Keratinocyte (primary cell): Measurements from ENCODE around the gene TMEM9. TPM values are rescaled to one million over a fixed set of nuclear protein-coding genes. Genes with fewer than 3 reads are reported as not detected.

Source experiments
- DNase-seq: peaks from one replicate; pipeline ENCODE4 v3.0.0-alpha.2; 2011; ENCODE audit warnings: low read depth, missing footprints, low spot score
- FAIRE-seq: peaks from 2 replicates; lab custom pipeline; 2011; peaks lifted over from hg19 to GRCh38; lab: Jason Lieb, UNC
- H2AFZ ChIP-seq: 2 replicates; pipeline ENCODE4 v1.6.0; 2012; ENCODE audit warnings: low read length, control low read depth, inconsistent platforms; ENCODE audit not compliant: control insufficient read depth
- H3K27ac ChIP-seq: 2 replicates; pipeline ENCODE4 v1.5.1; 2011; ENCODE audit warnings: low read length; ENCODE audit not compliant: control insufficient read depth, insufficient read depth
- H3K27me3 ChIP-seq: 3 replicates; pipeline ENCODE4 v1.6.0; 2011; ENCODE audit warnings: low read length; ENCODE audit not compliant: control insufficient read depth, insufficient read depth; ENCODE audit errors: extremely low read depth
- H3K36me3 ChIP-seq, 2 experiments: 2 replicates in 1 of 2; 3 replicates in 1 of 2; pipeline ENCODE4 v1.5.1; 2011; ENCODE audit warnings: low read length in 2 of 2, mild to moderate bottlenecking in 1 of 2; ENCODE audit not compliant: control insufficient read depth in 2 of 2, insufficient read depth in 2 of 2; ENCODE audit errors: extremely low read depth in 1 of 2
- H3K4me1 ChIP-seq: 3 replicates; pipeline ENCODE4 v1.5.1; 2011; ENCODE audit warnings: low read length; ENCODE audit not compliant: control insufficient read depth, insufficient read depth; ENCODE audit errors: extremely low read depth
- H3K4me2 ChIP-seq: 3 replicates; pipeline ENCODE4 v1.6.0; 2011; ENCODE audit warnings: low read depth, low read length; ENCODE audit not compliant: control insufficient read depth, insufficient read depth; ENCODE audit errors: extremely low read depth
- H3K4me3 ChIP-seq, 3 experiments: fragments of 200-600 bp in 1 of 3; sonication (generic) in 1 of 3; 2 replicates in 2 of 3; 3 replicates in 1 of 3; pipeline ENCODE4 v1.5.1; 2011 to 2016; ENCODE audit warnings: low read length in 3 of 3, mild to moderate bottlenecking in 3 of 3, control low read depth in 2 of 3, inconsistent platforms in 1 of 3, low read depth in 1 of 3, mixed read lengths in 1 of 3, mixed run types in 1 of 3, moderate library complexity in 1 of 3; ENCODE audit not compliant: control insufficient read depth in 2 of 3, insufficient read depth in 2 of 3; ENCODE audit errors: extremely low read depth in 1 of 3
- H3K79me2 ChIP-seq: 2 replicates; pipeline ENCODE4 v1.6.0; 2012; ENCODE audit warnings: low read length; ENCODE audit not compliant: control insufficient read depth, insufficient read depth
- H3K9ac ChIP-seq: 3 replicates; pipeline ENCODE4 v1.6.0; 2011; ENCODE audit warnings: low read length; ENCODE audit not compliant: control insufficient read depth, insufficient read depth; ENCODE audit errors: extremely low read depth
- H3K9me1 ChIP-seq: 3 replicates; pipeline ENCODE4 v1.6.0; 2011; ENCODE audit warnings: low read length; ENCODE audit not compliant: control insufficient read depth, insufficient read depth; ENCODE audit errors: extremely low read depth
- H3K9me3 ChIP-seq: 2 replicates; pipeline ENCODE4 v1.5.1; 2012; ENCODE audit warnings: low read depth, low read length; ENCODE audit not compliant: control insufficient read depth
- H4K20me1 ChIP-seq: 3 replicates; pipeline ENCODE4 v1.6.0; 2011; ENCODE audit warnings: low read length; ENCODE audit not compliant: control insufficient read depth, insufficient read depth; ENCODE audit errors: extremely low read depth
- EZH2 ChIP-seq: IDR thresholded peaks from one replicate; pipeline ENCODE4 v1.6.1; 2012; ENCODE audit warnings: inconsistent platforms, mild to moderate bottlenecking, low read length, moderate library complexity
- dilution Hi-C: fragments of 300-500 bp; cut with MboI; formaldehyde crosslinking; loops from one replicate; pipeline ENCODE4 v1.7.0; 2020; ENCODE audit warnings: low sequenced_read_pairs; ENCODE audit not compliant: extremely low pct_ligation_motif_present
- polyA plus RNA-seq, 5 experiments: library from polyadenylated mRNA; depleted of rRNA in 3 of 5; stranded (reverse) in 3 of 5; stranded (forward) in 1 of 5; unstranded in 1 of 5; fragments of >200 nt; gene quantifications; 1 replicate in 1 of 5; 2 replicates in 3 of 5; 3 replicates in 1 of 5; pipeline versions ENCODE4 v1.2.1 to v1.2.3, GENCODE V29; 2011 to 2012; ENCODE audit warnings: missing spikeins in 2 of 5, low read depth in 1 of 5, low replicate concordance in 1 of 5
- TF ChIP-seq, protein P1 (sequence below), 3 experiments: IDR thresholded peaks in 1 of 3; conservative IDR thresholded peaks in 1 of 3; optimal IDR thresholded peaks in 1 of 3; 2 replicates in 2 of 3; 3 replicates in 1 of 3; pipeline versions ENCODE3 to v1.5.1; 2011; ENCODE audit warnings: low read length in 3 of 3, mild to moderate bottlenecking in 3 of 3, moderate library complexity in 2 of 3, control low read depth in 1 of 3, inconsistent platforms in 1 of 3; ENCODE audit not compliant: insufficient read depth in 2 of 3; ENCODE audit errors: extremely low read depth in 1 of 3

Gene TMEM9
- polyA plus RNA-seq, 1 donor (not counting 4 experiments of a cell fraction or from before 2014, with no cell fraction given), result 56.0 TPM

DNA sequence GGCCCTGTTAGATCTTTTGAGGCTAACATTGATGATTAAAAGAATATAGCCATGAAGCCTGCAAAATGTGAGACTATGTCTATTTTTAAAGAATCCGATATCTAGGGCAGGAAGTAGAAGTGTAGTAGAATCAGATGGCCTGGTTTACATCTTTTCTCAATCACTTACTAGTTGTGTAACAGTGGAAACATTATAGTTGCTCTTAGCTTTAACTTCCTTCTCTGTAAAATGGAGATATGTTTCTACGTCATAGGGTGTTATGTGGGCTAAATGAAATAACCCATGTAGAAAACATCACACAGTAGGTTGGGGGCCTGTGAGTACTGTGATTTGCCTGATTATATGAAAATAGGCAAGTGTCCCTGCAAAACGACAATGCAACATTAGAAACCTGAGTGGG, 31.9 kb upstream of the TMEM9 start:
- Histone ChIP-seq H3K9me1 (no peaks in the 10 kb centered on the region), H3K4me2 (no peak overlapping the region), H3K9me3 (no peaks in the 10 kb centered on the region), H3K4me3 (no peak overlapping the region), H3K27ac (no peak overlapping the region), H3K36me3 (no peaks in the 10 kb centered on the region), H3K79me2 (no peaks in the 10 kb centered on the region), H4K20me1 (no peaks in the 10 kb centered on the region), H2AFZ (no peak overlapping the region), H3K27me3 (peaks cover 30% of the 10 kb centered on the region), H3K9ac (no peak overlapping the region), H3K4me1 (peaks cover 8% of the 10 kb centered on the region)
- DNase-seq, result no peak
- FAIRE-seq, result no peak
- TF ChIP-seq, protein P1, sequence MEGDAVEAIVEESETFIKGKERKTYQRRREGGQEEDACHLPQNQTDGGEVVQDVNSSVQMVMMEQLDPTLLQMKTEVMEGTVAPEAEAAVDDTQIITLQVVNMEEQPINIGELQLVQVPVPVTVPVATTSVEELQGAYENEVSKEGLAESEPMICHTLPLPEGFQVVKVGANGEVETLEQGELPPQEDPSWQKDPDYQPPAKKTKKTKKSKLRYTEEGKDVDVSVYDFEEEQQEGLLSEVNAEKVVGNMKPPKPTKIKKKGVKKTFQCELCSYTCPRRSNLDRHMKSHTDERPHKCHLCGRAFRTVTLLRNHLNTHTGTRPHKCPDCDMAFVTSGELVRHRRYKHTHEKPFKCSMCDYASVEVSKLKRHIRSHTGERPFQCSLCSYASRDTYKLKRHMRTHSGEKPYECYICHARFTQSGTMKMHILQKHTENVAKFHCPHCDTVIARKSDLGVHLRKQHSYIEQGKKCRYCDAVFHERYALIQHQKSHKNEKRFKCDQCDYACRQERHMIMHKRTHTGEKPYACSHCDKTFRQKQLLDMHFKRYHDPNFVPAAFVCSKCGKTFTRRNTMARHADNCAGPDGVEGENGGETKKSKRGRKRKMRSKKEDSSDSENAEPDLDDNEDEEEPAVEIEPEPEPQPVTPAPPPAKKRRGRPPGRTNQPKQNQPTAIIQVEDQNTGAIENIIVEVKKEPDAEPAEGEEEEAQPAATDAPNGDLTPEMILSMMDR (optimal IDR thresholded peaks at IDR 0.05 in 1 of 3, IDR thresholded peaks at IDR 0.05 in 1 of 3, conservative IDR thresholded peaks at IDR 0.05 in 1 of 3; ENCODE audit: extremely low read depth in 1 of 3, insufficient read depth in 2 of 3, low read length in 3 of 3), result no peak
- TF ChIP-seq EZH2, result no peak
- dilution Hi-C loops, result no loop called here

DNA sequence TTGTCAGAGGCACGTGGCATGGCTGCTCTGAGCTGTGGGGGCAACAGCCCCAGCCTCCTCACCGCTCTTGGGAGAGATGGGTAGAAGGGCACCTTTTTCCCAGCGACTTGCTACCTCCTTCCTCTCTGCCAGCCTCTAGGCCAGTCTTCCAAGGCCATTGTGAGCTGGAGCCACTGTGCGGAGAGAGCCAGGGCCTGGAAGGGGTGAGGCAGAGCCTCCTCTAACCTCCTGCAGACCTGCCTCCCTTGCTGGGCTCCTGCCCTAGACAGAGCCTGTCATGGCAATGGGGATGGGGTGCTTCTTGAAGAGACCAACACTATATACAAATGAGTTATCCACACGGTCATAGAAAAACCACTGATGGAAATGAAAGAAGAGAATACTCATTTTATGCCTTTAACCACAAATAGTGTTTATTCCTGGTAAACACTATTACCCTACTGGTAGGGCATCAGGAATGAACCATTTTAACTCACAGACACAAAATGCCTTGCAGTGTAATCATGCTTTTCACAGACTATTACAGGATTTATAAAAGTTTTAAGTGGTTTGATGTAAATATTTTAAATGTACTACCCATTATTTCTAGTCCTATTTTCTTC, 31.4 kb upstream of the TMEM9 start:
- no peak overlapping the region for H3K4me2 ChIP-seq

More for the DNA sequence above, 31.4 kb upstream of the TMEM9 start:
- no peak overlapping the region for H3K9ac ChIP-seq
- H3K36me3 ChIP-seq, result no peaks in the 10 kb centered on the region
- H3K79me2 ChIP-seq, result no peaks in the 10 kb centered on the region
- dilution Hi-C loops, result no loop called here
- H3K4me1 ChIP-seq, result peaks cover 2% of the 10 kb centered on the region
- FAIRE-seq (no peak), DNase-seq (no peak)
- no peak overlapping the region for H3K27ac ChIP-seq
- peaks cover 36% of the 10 kb centered on the region for H3K27me3 ChIP-seq
- no peaks in the 10 kb centered on the region for H3K9me3 ChIP-seq
- no peaks in the 10 kb centered on the region for H3K9me1 ChIP-seq
- no peak overlapping the region for H3K4me3 ChIP-seq
- H2AFZ ChIP-seq, result no peak overlapping the region
- no peak for TF ChIP-seq EZH2
- TF ChIP-seq, protein P1 (optimal IDR thresholded peaks at IDR 0.05 in 1 of 3, IDR thresholded peaks at IDR 0.05 in 1 of 3, conservative IDR thresholded peaks at IDR 0.05 in 1 of 3; ENCODE audit: extremely low read depth in 1 of 3, insufficient read depth in 2 of 3, low read length in 3 of 3), result no peak
- H4K20me1 ChIP-seq, result no peaks in the 10 kb centered on the region
